Epithelial cell of proximal tubule (primary cell): Measurements from ENCODE around the gene RHOB. TPM values are rescaled to one million over a fixed set of nuclear protein-coding genes. Genes with fewer than 3 reads are reported as not detected.
A peak's percentile ranks its signal among the peaks of the same experiment; 100 is the strongest.
"Not testable (repeated sequence)": the region's sequence is repeated elsewhere in the genome, so short reads cannot be mapped to it uniquely, and the experiment has no call there.

Source experiments
- DNase-seq: peaks from one replicate; pipeline ENCODE4 v3.0.0-alpha.2; 2011; ENCODE audit warnings: low read depth
- H3K4me3 ChIP-seq: 2 replicates; pipeline ENCODE4 v1.5.1; 2011; ENCODE audit warnings: low read depth, mild to moderate bottlenecking, low read length
- CTCF ChIP-seq: conservative IDR thresholded peaks from 2 replicates; pipeline ENCODE4 v1.5.1; 2012; ENCODE audit warnings: low read depth, mild to moderate bottlenecking, low read length
- total RNA-seq: library from RNA; depleted of rRNA; stranded (reverse); fragments of >200 nt; gene quantifications from 2 replicates; pipeline ENCODE4 v1.2.3, GENCODE V29; 2015

RHOB gene
- total RNA-seq, 1 donor from 2014 or later: 160 TPM

GRCh38 chr2:20488201-20488641 is 41.3 kb downstream of the RHOB start:
- no peak overlapping the region for H3K4me3 ChIP-seq
- no peak for TF ChIP-seq CTCF
- no peak for DNase-seq

GRCh38 chr2:20488782-20489181 is 41.9 kb downstream of the RHOB start:
- DNase-seq: no peak
- no peak for TF ChIP-seq CTCF

GRCh38 chr2:20490300-20491181 is 43.7 kb downstream of the RHOB start:
- DNase-seq: peak; percentile 83

More at GRCh38 chr2:20488782-20489181, 41.9 kb downstream of the RHOB start:
- H3K4me3 ChIP-seq: no peak overlapping the region

GRCh38 chr2:20491739-20492531 is 45.1 kb downstream of the RHOB start:
- TF ChIP-seq CTCF: no peak
- H3K4me3 ChIP-seq: no peak overlapping the region
- DNase-seq: no peak

More at GRCh38 chr2:20490300-20491181, 43.7 kb downstream of the RHOB start:
- TF ChIP-seq CTCF: no peak
- no peak overlapping the region for H3K4me3 ChIP-seq

- not testable (repeated sequence) for DNase-seq, H3K4me3 ChIP-seq
Observed at GRCh38 chr2:20493095-20493494, 46.2 kb downstream of the RHOB start.

- no peak overlapping the region for H3K4me3 ChIP-seq
- no peak for DNase-seq
- no peak for TF ChIP-seq CTCF
Observed at GRCh38 chr2:20494241-20494640, 47.4 kb downstream of the RHOB start.
